CD4-positive, alpha-beta T cell (primary cell): Measurements from ENCODE around the gene ANKRD28. TPM values are rescaled to one million over a fixed set of nuclear protein-coding genes. Genes with fewer than 3 reads are reported as not detected.

ENCODE experiments used
- ATAC-seq: fragments of 200-7000 bp; cut with Tn5 transposase; one replicate; pipeline ENCODE4 v1.10.0; 2022; ENCODE audit warnings: mild to moderate bottlenecking; ENCODE audit not compliant: poor library complexity
- CTCF ChIA-PET: fragments of 350-600 bp; sonication (Branson Sonifier 250); formaldehyde crosslinking; loops from one replicate; lab custom pipeline; 2021; ENCODE audit warnings: antibody characterized with exemption, inconsistent platforms; lab: Charles Lee
- POLR2A ChIA-PET: fragments of 350-600 bp; sonication (Branson Sonifier 250); formaldehyde crosslinking; loops from one replicate; lab custom pipeline; 2021; ENCODE audit warnings: antibody characterized with exemption, inconsistent platforms; lab: Charles Lee
- DNase-seq, 14 experiments: peaks; one replicate each; pipeline ENCODE4 v3.0.0-alpha.2; 2013 to 2020; ENCODE audit warnings: mixed read lengths in 2 of 14
- H3K27ac ChIP-seq, 2 donors: one replicate each; pipeline versions ENCODE4 v1.5.1 to v1.7.0; 2013; ENCODE audit warnings: low read length in 2 of 2, low read depth in 1 of 2, mild to moderate bottlenecking in 1 of 2
- H3K27me3 ChIP-seq, 2 experiments: 1 replicate in 1 of 2; 2 replicates in 1 of 2; pipeline versions ENCODE4 v1.6.1 to v1.7.0; 2013; ENCODE audit warnings: low read length in 2 of 2, control low read depth in 1 of 2, mild to moderate bottlenecking in 1 of 2, moderate library complexity in 1 of 2; ENCODE audit not compliant: insufficient read depth in 2 of 2, control insufficient read depth in 1 of 2
- H3K36me3 ChIP-seq: one replicate; pipeline ENCODE4 v1.6.1; 2013; ENCODE audit warnings: low read length, control low read depth; ENCODE audit not compliant: insufficient read depth
- H3K4me1 ChIP-seq: one replicate; pipeline ENCODE4 v1.6.1; 2013; ENCODE audit warnings: low read length, control low read depth; ENCODE audit not compliant: insufficient read depth
- H3K4me3 ChIP-seq: one replicate; pipeline ENCODE4 v1.5.1; 2013; ENCODE audit warnings: mild to moderate bottlenecking, low read length, moderate library complexity
- H3K9me3 ChIP-seq, 2 experiments: 1 replicate in 1 of 2; 2 replicates in 1 of 2; pipeline versions ENCODE4 v1.6.1 to v1.7.0; 2013; ENCODE audit warnings: low read length in 2 of 2, mild to moderate bottlenecking in 2 of 2, control low read depth in 1 of 2, moderate library complexity in 1 of 2; ENCODE audit not compliant: control insufficient read depth in 1 of 2, insufficient read depth in 1 of 2
- H3K27ac Mint-ChIP-seq: one replicate; pipeline ENCODE4 v1.8.0; 2020; ENCODE audit warnings: mixed read lengths
- H3K27me3 Mint-ChIP-seq: one replicate; pipeline ENCODE4 v1.8.0; 2021; ENCODE audit warnings: mixed read lengths
- H3K36me3 Mint-ChIP-seq: one replicate; pipeline ENCODE4 v1.8.0; 2021; ENCODE audit warnings: low read depth, mixed read lengths
- H3K4me1 Mint-ChIP-seq: one replicate; pipeline ENCODE4 v1.8.0; 2021; ENCODE audit warnings: low read depth, mixed read lengths
- H3K4me3 Mint-ChIP-seq: one replicate; pipeline ENCODE4 v1.8.0; 2020; ENCODE audit warnings: mild to moderate bottlenecking, mixed read lengths
- H3K9me3 Mint-ChIP-seq: one replicate; pipeline ENCODE4 v1.8.0; 2020; ENCODE audit warnings: mixed read lengths
- CTCF ChIP-seq: fragments of 200-600 bp; IDR thresholded peaks from one replicate; pipeline ENCODE4 v1.8.0; 2022; ENCODE audit warnings: antibody characterized with exemption, mild to moderate bottlenecking
- intact Hi-C, 2 experiments: fragments of 100-400 bp; cut with DNase I in 1 of 2; cut with micrococcal nuclease in 1 of 2; formaldehyde crosslinking; loops; one replicate each; pipeline versions ENCODE4 v1.15.1 to v1.9.0; 2023 to 2025; cut with DNase I, micrococcal nuclease
- total RNA-seq, 174 experiments: library from RNA in 2 of 174; stranded (reverse) in 2 of 174; gene quantifications; one replicate each; pipeline ENCODE4 v1.2.3 and lab custom pipeline; 2021 to 2026

The ANKRD28 gene
- total RNA-seq, 2 experiments from 2014 or later, result 36.6 to 43.1 TPM

DNA sequence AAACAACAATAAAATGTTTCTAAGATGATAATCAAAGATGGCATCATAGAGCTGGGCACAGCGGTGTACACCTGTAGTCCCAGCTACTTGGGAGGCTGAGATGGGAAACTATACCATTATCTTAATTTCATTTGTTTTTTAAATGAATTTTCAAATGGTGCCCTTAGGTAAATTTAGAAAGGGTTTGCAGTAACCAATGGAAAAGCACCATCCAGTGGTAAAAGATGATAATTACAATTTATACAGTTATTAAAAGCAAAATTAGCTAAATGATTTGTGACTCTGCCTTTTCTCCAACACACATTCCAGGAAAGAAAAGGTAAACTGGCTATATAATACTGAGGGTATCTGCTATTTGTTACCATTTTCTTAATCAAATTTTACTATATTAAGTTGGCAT lies 14.4 kb upstream of the ANKRD28 start:
- no peak for ATAC-seq

DNA sequence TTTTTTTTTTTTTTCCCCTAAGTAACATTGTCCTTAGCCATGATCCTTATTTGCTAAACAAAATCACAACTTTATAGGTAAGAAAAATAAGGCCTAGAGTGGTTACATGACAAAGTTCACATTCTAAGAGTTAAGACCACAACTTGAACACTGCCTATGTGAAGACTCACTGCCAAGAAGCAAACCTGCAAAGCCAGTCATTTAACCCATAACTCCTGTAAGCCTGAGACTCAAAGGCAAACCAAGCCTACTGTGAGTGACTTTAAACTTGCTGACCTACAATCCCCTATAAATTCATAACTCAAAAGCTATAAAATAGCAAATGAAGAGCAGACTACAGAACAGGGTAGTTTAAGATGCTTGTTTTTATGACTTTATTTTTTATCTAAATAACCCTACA lies 12.9 kb upstream of the ANKRD28 start:
- H3K4me1 Mint-ChIP-seq, result peaks cover 39% of the 10 kb centered on the region
- H3K27me3 Mint-ChIP-seq, result no peaks in the 10 kb centered on the region
- no peak for TF ChIP-seq CTCF
- ChIA-PET POLR2A (interaction anchor here (0.8 to 1.0 kb wide), 2 partner anchors 14 to 88 kb away, joined by 3 read pairs; no protein-coding TSS in a partner anchor), CTCF (interaction anchor here (1.0 kb wide), 1 partner anchor 9 kb away, joined by 3 read pairs; no protein-coding TSS in a partner anchor)
- H3K4me3 Mint-ChIP-seq, result no peak overlapping the region
- H3K9me3 Mint-ChIP-seq, result no peaks in the 10 kb centered on the region
- Histone ChIP-seq H3K4me1 (no peaks in the 10 kb centered on the region), H3K4me3 (no peak overlapping the region), H3K27me3 (no peaks in the 10 kb centered on the region), H3K36me3 (no peaks in the 10 kb centered on the region), H3K27ac (no peak overlapping the region), H3K9me3 (no peaks in the 10 kb centered on the region)
- ATAC-seq (no peak), DNase-seq (no peak)
- no peak overlapping the region for H3K27ac Mint-ChIP-seq
- no peaks in the 10 kb centered on the region for H3K36me3 Mint-ChIP-seq
- intact Hi-C loops, result loop anchor here in 1 of 2 experiments (10.0 kb wide), 1 partner anchor 144 kb away; no protein-coding TSS in a partner anchor

More for the DNA sequence above, 14.4 kb upstream of the ANKRD28 start:
- Histone ChIP-seq H3K9me3 (no peaks in the 10 kb centered on the region), H3K27ac (no peak overlapping the region), H3K27me3 (no peaks in the 10 kb centered on the region), H3K36me3 (no peaks in the 10 kb centered on the region), H3K4me3 (no peak overlapping the region), H3K4me1 (no peaks in the 10 kb centered on the region)
- H3K27ac Mint-ChIP-seq, result no peak overlapping the region
- H3K9me3 Mint-ChIP-seq, result no peaks in the 10 kb centered on the region
- intact Hi-C loops, result loop anchor here (1.0 to 10.0 kb wide), 2 partner anchors 143 to 182 kb away; no protein-coding TSS in a partner anchor
- H3K27me3 Mint-ChIP-seq, result no peaks in the 10 kb centered on the region
- peak in 3 of 14 experiments; percentile 40 to 56 (median 51) for DNase-seq
- peak; percentile 67 for TF ChIP-seq CTCF
- no peak overlapping the region for H3K4me3 Mint-ChIP-seq
- peaks cover 37% of the 10 kb centered on the region for H3K4me1 Mint-ChIP-seq
- POLR2A ChIA-PET, result interaction anchor here (1.0 kb wide), 2 partner anchors 15 to 182 kb away, joined by 3 read pairs; partner anchors contain the start of gene ANKRD28
- CTCF ChIA-PET, result interaction anchor here (0.8 to 2.2 kb wide), 5 partner anchors 10 to 183 kb away, joined by 3 to 5 read pairs (median 4); partner anchors contain the start of gene ANKRD28
- no peaks in the 10 kb centered on the region for H3K36me3 Mint-ChIP-seq

- Mint-ChIP-seq H3K4me3 (no peak overlapping the region), H3K27me3 (no peaks in the 10 kb centered on the region), H3K36me3 (no peaks in the 10 kb centered on the region), H3K4me1 (peaks cover 50% of the 10 kb centered on the region), H3K27ac (no peak overlapping the region), H3K9me3 (no peaks in the 10 kb centered on the region)
- no peak for DNase-seq
- no peak for TF ChIP-seq CTCF
- ChIA-PET CTCF (no interaction called here), POLR2A (no interaction called here)
- Histone ChIP-seq H3K9me3 (no peaks in the 10 kb centered on the region), H3K36me3 (no peaks in the 10 kb centered on the region), H3K4me3 (no peak overlapping the region), H3K4me1 (peaks cover 5% of the 10 kb centered on the region), H3K27me3 (no peaks in the 10 kb centered on the region), H3K27ac (no peak overlapping the region)
- intact Hi-C loops, result no loop called here
- no peak for ATAC-seq
Measured at GRCh38 chr3:15809313-15809712, 11.5 kb upstream of the ANKRD28 start.
